HUES48 (cell line): ENCODE measurements around the gene ZNRF2.
"Not testable (repeated sequence)": the region's sequence is repeated elsewhere in the genome, so short reads cannot be mapped to it uniquely, and the experiment has no call there.

Source experiments
- H3K27ac ChIP-seq: one replicate; pipeline ENCODE4 v1.7.0; 2013; ENCODE audit warnings: low read depth, low read length, inconsistent platforms
- H3K27me3 ChIP-seq: 2 replicates; pipeline ENCODE4 v1.6.1; 2013; ENCODE audit warnings: mild to moderate bottlenecking, low read length; ENCODE audit not compliant: control insufficient read depth, insufficient read depth
- H3K36me3 ChIP-seq: 2 replicates; pipeline ENCODE4 v1.6.1; 2013; ENCODE audit warnings: low read length; ENCODE audit not compliant: control insufficient read depth, insufficient read depth
- H3K4me1 ChIP-seq: 2 replicates; pipeline ENCODE4 v1.6.1; 2013; ENCODE audit warnings: mild to moderate bottlenecking, low read length; ENCODE audit not compliant: control insufficient read depth, insufficient read depth
- H3K4me3 ChIP-seq: 2 replicates; pipeline ENCODE4 v1.5.1; 2013; ENCODE audit warnings: mild to moderate bottlenecking, low read depth, low read length
- H3K9ac ChIP-seq: 2 replicates; pipeline ENCODE4 v1.6.1; 2013; ENCODE audit warnings: mild to moderate bottlenecking, low read depth, low read length, moderate library complexity
- H3K9me3 ChIP-seq: 2 replicates; pipeline ENCODE4 v1.6.1; 2013; ENCODE audit warnings: low read length; ENCODE audit not compliant: control insufficient read depth, insufficient read depth

Gene ZNRF2

GRCh38 chr7:30380824-30381223, 96.4 kb downstream of the ZNRF2 start:
- not testable (repeated sequence) for H3K4me3 ChIP-seq, H3K9ac ChIP-seq, H3K9me3 ChIP-seq, H3K27me3 ChIP-seq, H3K36me3 ChIP-seq, H3K27ac ChIP-seq, H3K4me1 ChIP-seq

DNA sequence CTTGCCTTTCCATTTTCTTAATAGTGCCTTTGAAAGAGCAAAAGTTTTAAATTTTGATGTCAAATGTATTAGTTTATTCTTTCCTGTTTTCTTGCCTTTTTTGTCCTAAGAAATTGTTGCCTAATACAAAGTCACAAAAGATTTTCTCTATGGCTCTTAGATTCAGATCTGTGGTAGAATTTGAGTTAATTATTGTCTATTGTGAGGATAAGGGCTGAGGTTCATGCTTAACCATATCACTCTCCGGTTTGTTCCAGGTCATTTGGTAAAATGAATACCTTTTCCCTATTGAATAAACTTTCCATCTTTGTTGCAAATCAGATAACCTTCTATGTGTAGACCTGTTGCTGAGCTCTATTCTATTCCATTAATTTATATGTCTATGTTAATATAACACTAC, 98.2 kb downstream of the ZNRF2 start:
- H3K4me1 ChIP-seq = no peaks in the 10 kb centered on the region
- no peak overlapping the region for H3K4me3 ChIP-seq
- no peak overlapping the region for H3K27ac ChIP-seq

DNA sequence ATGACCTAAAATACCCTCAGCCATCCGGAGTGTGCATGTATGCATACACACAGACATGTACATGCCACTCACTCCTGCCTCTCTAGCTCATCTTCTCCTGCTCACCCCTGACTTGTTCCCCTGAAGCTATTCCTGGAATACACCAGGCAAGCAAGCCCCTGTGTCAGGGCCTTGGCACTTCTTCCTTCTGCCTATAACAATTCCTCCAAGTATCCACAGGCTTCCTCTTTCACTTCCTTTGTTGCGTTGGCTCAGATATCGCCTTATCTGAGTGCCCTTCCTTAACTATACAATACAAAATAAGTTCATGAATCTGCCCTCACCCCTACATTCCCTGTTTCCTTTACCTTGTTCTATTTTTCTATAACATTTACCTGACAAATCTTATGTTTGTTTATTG, 105.4 kb downstream of the ZNRF2 start:
- Histone ChIP-seq H3K27ac (no peak overlapping the region), H3K9me3 (no peaks in the 10 kb centered on the region), H3K4me1 (peaks cover 11% of the 10 kb centered on the region), H3K9ac (no peak overlapping the region), H3K27me3 (no peaks in the 10 kb centered on the region), H3K4me3 (no peak overlapping the region), H3K36me3 (no peaks in the 10 kb centered on the region)

More for the DNA sequence above, 98.2 kb downstream of the ZNRF2 start:
- Histone ChIP-seq H3K27me3 (no peaks in the 10 kb centered on the region), H3K36me3 (no peaks in the 10 kb centered on the region), H3K9me3 (no peaks in the 10 kb centered on the region), H3K9ac (no peak overlapping the region)

DNA sequence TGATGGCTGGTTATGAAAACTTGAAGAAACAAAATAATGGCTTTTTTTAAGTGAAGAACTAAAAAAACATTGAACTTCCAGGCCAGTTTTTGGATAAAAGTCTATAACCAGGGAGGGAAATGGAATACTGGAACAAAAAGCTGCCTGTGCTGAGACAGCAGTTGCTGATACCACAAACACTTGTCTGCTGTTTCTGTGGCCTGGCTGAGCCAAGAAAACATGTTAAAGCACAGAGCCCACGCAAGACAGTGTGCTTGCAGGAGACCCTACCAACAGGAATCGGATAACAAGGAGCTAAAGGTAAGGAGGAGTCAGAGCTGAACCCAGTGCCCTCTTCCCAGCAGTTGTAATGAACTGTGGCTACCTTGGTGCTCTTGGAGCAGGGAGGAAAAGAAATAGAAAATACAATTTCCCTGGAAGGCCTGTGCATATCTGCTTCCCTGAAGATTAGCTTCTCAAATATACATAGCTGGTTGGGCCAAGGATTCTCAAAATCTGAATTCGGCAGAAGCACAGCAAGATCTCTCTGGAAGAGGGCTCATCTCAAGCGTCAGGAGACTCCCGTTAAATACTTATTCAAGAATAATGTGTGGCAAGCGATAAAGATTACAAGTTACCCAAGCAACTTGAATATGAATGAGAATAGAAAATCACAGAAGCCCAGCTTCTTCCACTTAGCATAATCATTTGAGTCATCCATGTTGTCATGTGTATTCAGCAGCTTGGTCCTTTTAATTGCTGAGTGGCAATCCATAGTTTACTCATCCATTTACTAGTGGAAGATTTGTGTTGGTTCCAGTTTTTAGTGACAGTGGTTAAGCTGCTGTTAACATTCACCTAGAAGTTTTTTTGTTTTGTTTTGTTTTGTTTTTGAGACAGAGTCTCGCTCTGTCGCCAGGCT, 106.6 kb downstream of the ZNRF2 start:
- peaks cover 19% of the 10 kb centered on the region for H3K4me1 ChIP-seq
- no peaks in the 10 kb centered on the region for H3K27me3 ChIP-seq
- H3K9ac ChIP-seq = no peak overlapping the region
- no peaks in the 10 kb centered on the region for H3K9me3 ChIP-seq
- no peaks in the 10 kb centered on the region for H3K36me3 ChIP-seq
- H3K4me3 ChIP-seq = no peak overlapping the region
- peak overlapping the region; percentile 84 for H3K27ac ChIP-seq

DNA sequence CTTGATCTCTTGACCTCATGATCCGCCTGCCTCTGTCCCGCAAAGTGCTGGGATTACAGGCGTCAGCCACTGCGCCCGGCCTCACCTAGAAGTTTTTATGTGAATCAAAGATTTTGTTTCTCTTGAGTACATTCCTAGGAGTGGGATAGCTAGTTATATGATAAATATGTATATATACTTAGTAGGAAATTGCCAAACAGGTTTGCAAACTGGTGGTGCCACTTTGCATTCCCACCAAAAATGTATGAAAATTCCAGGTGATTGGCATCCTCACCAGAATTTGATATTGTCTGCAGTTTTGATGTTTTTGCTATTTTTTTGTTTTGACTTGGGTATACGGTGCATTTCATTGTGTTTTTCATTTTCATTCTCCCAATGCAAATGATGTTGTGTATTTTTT, 107.4 kb downstream of the ZNRF2 start:
- Histone ChIP-seq H3K27me3 (no peaks in the 10 kb centered on the region), H3K4me3 (no peak overlapping the region), H3K36me3 (no peaks in the 10 kb centered on the region), H3K9me3 (no peaks in the 10 kb centered on the region), H3K9ac (no peak overlapping the region), H3K4me1 (peaks cover 19% of the 10 kb centered on the region), H3K27ac (peak overlapping the region; percentile 84)

DNA sequence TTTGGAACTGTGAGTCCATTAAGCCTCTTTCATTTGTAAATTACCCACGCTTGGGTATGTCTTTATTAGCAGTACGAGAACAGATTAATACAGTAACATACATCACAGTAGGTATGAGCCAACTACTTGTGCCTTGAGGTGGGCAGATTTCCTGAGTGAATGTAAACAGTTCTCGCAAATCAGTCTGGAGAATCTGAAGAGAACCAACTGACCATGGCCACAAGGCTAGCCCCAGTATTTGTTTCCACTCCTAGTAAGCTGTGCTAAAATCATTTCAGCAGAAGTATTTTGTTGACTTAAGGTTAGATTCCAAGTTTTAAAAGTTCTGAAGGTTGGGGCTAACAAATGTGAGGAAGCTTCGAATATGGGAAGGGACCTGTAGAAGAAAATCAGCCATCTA, 111.3 kb downstream of the ZNRF2 start:
- H3K27me3 ChIP-seq = no peaks in the 10 kb centered on the region
- no peaks in the 10 kb centered on the region for H3K36me3 ChIP-seq
- no peak overlapping the region for H3K9ac ChIP-seq
- H3K9me3 ChIP-seq = no peaks in the 10 kb centered on the region
- peaks cover 16% of the 10 kb centered on the region for H3K4me1 ChIP-seq
- peak overlapping the region; percentile 43 for H3K27ac ChIP-seq
- no peak overlapping the region for H3K4me3 ChIP-seq

DNA sequence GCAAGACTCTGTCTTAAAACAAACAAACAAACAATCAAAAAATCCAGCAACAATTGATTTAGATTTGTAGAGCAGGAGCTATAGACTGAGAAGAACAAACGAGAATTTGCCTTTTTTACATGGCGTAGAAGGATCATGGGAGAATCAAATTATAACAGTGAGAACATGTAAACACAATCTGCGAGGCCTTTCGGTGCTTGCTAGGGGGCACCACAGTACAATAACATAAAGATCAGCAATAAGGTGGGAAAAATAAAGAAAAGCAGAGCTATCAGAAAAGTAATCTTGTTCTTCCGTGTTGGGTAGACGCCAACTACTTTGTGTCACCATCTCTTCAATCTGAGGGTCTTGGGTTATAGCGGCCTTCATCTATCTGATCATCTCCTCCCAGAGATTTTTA, 112.0 kb downstream of the ZNRF2 start:
- H3K27ac ChIP-seq = no peak overlapping the region
- peaks cover 9% of the 10 kb centered on the region; the same call in 1 of the 2 replicates for H3K4me1 ChIP-seq
- H3K36me3 ChIP-seq = no peaks in the 10 kb centered on the region
- H3K9ac ChIP-seq = no peak overlapping the region
- H3K4me3 ChIP-seq = no peak overlapping the region
- H3K27me3 ChIP-seq = no peaks in the 10 kb centered on the region
- no peaks in the 10 kb centered on the region for H3K9me3 ChIP-seq

- Histone ChIP-seq H3K9me3 (no peaks in the 10 kb centered on the region), H3K27ac (no peak overlapping the region), H3K27me3 (no peaks in the 10 kb centered on the region), H3K36me3 (no peaks in the 10 kb centered on the region), H3K9ac (no peak overlapping the region), H3K4me3 (no peak overlapping the region), H3K4me1 (no peaks in the 10 kb centered on the region)
Measured at GRCh38 chr7:30403477-30403876, 119.1 kb downstream of the ZNRF2 start.

DNA sequence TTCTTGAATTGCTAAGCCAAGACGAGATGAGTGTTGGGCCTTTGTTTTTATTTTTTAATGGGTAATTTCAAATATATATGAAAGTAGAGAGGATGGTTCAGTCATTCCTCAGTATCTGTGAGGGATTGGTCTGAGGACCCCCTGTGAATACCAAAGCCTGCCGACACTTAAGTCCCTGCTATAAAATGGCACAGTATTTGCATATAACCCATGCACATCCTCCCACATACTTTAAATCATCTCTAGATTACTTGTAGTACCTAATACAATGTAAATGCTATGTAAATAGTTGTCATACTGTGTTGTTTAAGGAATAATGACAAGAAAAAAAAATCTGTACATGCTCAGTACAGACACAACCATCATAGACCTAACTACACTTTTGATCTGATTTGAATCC, 120.8 kb downstream of the ZNRF2 start:
- H3K4me3 ChIP-seq = no peak overlapping the region
- no peaks in the 10 kb centered on the region for H3K4me1 ChIP-seq
- no peaks in the 10 kb centered on the region for H3K9me3 ChIP-seq
- H3K27ac ChIP-seq = no peak overlapping the region
- no peaks in the 10 kb centered on the region for H3K27me3 ChIP-seq
- no peaks in the 10 kb centered on the region for H3K36me3 ChIP-seq
- no peak overlapping the region for H3K9ac ChIP-seq

DNA sequence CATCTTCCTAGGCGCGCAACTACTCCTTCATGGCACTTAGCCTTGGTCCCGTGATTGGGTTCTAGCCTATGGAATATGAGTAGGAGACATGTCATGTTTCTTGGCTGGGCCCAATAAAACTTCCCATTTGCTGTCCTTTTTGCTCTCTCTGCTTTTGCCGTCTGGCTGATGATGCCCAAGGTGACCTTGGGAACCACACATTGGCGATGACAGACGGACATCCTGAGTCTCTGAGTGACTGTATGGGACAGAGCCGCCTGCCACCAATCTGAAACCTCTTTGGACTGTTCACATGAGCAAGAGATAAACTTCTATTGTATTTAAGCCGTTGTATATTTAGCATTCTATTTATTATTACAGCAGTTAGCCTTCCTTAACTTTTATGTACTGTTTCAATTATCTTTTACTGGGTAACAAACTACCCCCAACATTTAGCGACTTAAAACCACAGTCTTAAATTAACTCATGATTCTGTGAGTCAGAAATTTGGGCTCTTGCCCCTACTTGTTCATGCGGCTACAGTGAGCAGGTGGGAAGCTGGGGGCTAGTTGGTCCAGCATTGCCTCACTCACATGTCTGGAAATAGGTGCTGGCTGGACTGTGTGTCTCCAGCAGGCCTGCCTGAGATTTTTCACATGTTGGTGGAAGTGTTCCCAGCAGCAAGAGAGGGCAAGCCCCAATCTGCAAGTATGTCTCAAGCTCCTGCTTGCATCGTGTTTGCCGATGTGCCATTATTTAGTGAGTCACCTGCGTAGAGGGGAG, 122.4 kb downstream of the ZNRF2 start:
- H3K27ac ChIP-seq = no peak overlapping the region
- no peak overlapping the region for H3K4me3 ChIP-seq
- no peaks in the 10 kb centered on the region for H3K4me1 ChIP-seq
- H3K9ac ChIP-seq = no peak overlapping the region
- H3K36me3 ChIP-seq = no peaks in the 10 kb centered on the region
- H3K27me3 ChIP-seq = no peaks in the 10 kb centered on the region
- no peaks in the 10 kb centered on the region for H3K9me3 ChIP-seq

- H3K4me1 ChIP-seq = no peaks in the 10 kb centered on the region
- H3K27ac ChIP-seq = no peak overlapping the region
- H3K9ac ChIP-seq = no peak overlapping the region
Measured at GRCh38 chr7:30411173-30411572, 126.8 kb downstream of the ZNRF2 start.

More at GRCh38 chr7:30411173-30411572, 126.8 kb downstream of the ZNRF2 start:
- H3K36me3 ChIP-seq = no peaks in the 10 kb centered on the region
- no peaks in the 10 kb centered on the region for H3K27me3 ChIP-seq
- H3K4me3 ChIP-seq = no peak overlapping the region
- peaks cover 11% of the 10 kb centered on the region for H3K9me3 ChIP-seq
